Caco-2 (cell line): Measurements from ENCODE around the gene LRRC36. TPM values are rescaled to one million over a fixed set of nuclear protein-coding genes. Genes with fewer than 3 reads are reported as not detected.

Experiments used
- BruUV-seq: library from RNA; stranded (reverse); fragments of 400-500 nt; replicated peaks from 2 replicates; lab custom pipeline; 2021; lab: Mats Ljungman, UMichigan
- CTCF ChIA-PET: fragments of 300-600 bp; sonication (Branson Sonifier 250); formaldehyde crosslinking; loops from one replicate; lab custom pipeline; 2022; ENCODE audit warnings: antibody characterized with exemption; lab: Charles Lee
- POLR2A ChIA-PET: fragments of 300-600 bp; sonication (Branson Sonifier 250); formaldehyde crosslinking; loops from one replicate; lab custom pipeline; 2022; ENCODE audit warnings: antibody characterized with exemption; lab: Charles Lee
- DNase-seq, 2 experiments: peaks; one replicate each; pipeline versions ENCODE4 v3.0.0 to v3.0.0-alpha.2; 2020 to 2022
- H3K27me3 ChIP-seq: replicated peaks from 2 replicates; pipeline ENCODE4 v1.6.0; 2011; ENCODE audit warnings: low read length; ENCODE audit not compliant: control insufficient read depth, insufficient read depth
- H3K36me3 ChIP-seq: 2 replicates; pipeline ENCODE4 v1.5.1; 2011; ENCODE audit warnings: low read length; ENCODE audit not compliant: control insufficient read depth, insufficient read depth
- H3K4me1 ChIP-seq: fragments of 250-450 bp; sonication (Bioruptor Pico); 2 replicates; pipeline ENCODE4 v1.5.1; 2020; ENCODE audit warnings: mild to moderate bottlenecking
- H3K4me3 ChIP-seq: 2 replicates; pipeline ENCODE4 v1.5.1; 2011; ENCODE audit warnings: low read depth, mild to moderate bottlenecking, control low read depth, low read length
- H3K9me3 ChIP-seq: fragments of 250-450 bp; sonication (Bioruptor Pico); 2 replicates; pipeline ENCODE4 v1.5.1; 2020; ENCODE audit warnings: mild to moderate bottlenecking, moderate library complexity
- H3K27ac Mint-ChIP-seq: one replicate; pipeline ENCODE4 v1.8.0; 2022; ENCODE audit warnings: mixed read lengths; ENCODE audit not compliant: unreplicated experiment
- H3K27me3 Mint-ChIP-seq: one replicate; pipeline ENCODE4 v1.8.0; 2022; ENCODE audit warnings: mixed read lengths; ENCODE audit not compliant: insufficient read depth, unreplicated experiment
- H3K36me3 Mint-ChIP-seq: one replicate; pipeline ENCODE4 v1.8.0; 2022; ENCODE audit warnings: mild to moderate bottlenecking, mixed read lengths; ENCODE audit not compliant: insufficient read depth, unreplicated experiment
- H3K4me1 Mint-ChIP-seq: one replicate; pipeline ENCODE4 v1.8.0; 2022; ENCODE audit warnings: low read depth, mixed read lengths; ENCODE audit not compliant: unreplicated experiment
- H3K4me3 Mint-ChIP-seq: one replicate; pipeline ENCODE4 v1.8.0; 2022; ENCODE audit warnings: mild to moderate bottlenecking, moderate library complexity, mixed read lengths; ENCODE audit not compliant: unreplicated experiment
- H3K9me3 Mint-ChIP-seq: one replicate; pipeline ENCODE4 v1.8.0; 2022; ENCODE audit warnings: mixed read lengths; ENCODE audit not compliant: unreplicated experiment
- CTCF ChIP-seq, 2 experiments: fragments of 200-600 bp in 1 of 2; IDR thresholded peaks; 1 replicate in 1 of 2; 2 replicates in 1 of 2; pipeline versions ENCODE4 v1.5.1 to v1.8.0; 2011 to 2022; ENCODE audit warnings: antibody characterized with exemption in 1 of 2, control low read depth in 1 of 2, inconsistent platforms in 1 of 2, low read depth in 1 of 2, low read length in 1 of 2, mild to moderate bottlenecking in 1 of 2, moderate library complexity in 1 of 2; ENCODE audit not compliant: insufficient read depth in 1 of 2, severe bottlenecking in 1 of 2, unreplicated experiment in 1 of 2
- intact Hi-C: fragments of 100-400 bp; cut with micrococcal nuclease; formaldehyde crosslinking; loops from one replicate; pipeline ENCODE4 v1.10.0; 2022; ENCODE audit not compliant: unreplicated experiment
- total RNA-seq: library from RNA; stranded (reverse); gene quantifications from 2 replicates; pipeline ENCODE4 v1.2.3, GENCODE V29; 2022

Gene LRRC36
- total RNA-seq, 1 experiment from 2014 or later = not detected

GRCh38 chr16:67302076-67302475 is 24.5 kb upstream of the LRRC36 start:
- Mint-ChIP-seq H3K36me3 (no peaks in the 10 kb centered on the region), H3K9me3 (no peaks in the 10 kb centered on the region), H3K27me3 (no peaks in the 10 kb centered on the region), H3K4me1 (no peaks in the 10 kb centered on the region), H3K4me3 (no peak overlapping the region), H3K27ac (no peak overlapping the region)
- H3K4me3 ChIP-seq = no peak overlapping the region
- H3K27me3 ChIP-seq = no peaks in the 10 kb centered on the region
- ChIA-PET CTCF (no interaction called here), POLR2A (no interaction called here)
- peaks cover 8% of the 10 kb centered on the region; the same call in 1 of the 2 replicates for H3K9me3 ChIP-seq
- DNase-seq = no peak
- intact Hi-C loops = no loop called here
- no TSS peak for BruUV-seq
- no peak for TF ChIP-seq CTCF (IDR thresholded peaks at IDR 0.05; ENCODE audit: insufficient read depth in 1 of 2, low read depth in 1 of 2, low read length in 1 of 2, severe bottlenecking in 1 of 2, unreplicated experiment in 1 of 2)
- no peaks in the 10 kb centered on the region for H3K4me1 ChIP-seq
- H3K36me3 ChIP-seq = no peaks in the 10 kb centered on the region

- no peaks in the 10 kb centered on the region for H3K9me3 Mint-ChIP-seq
- Histone ChIP-seq H3K27me3 (no peaks in the 10 kb centered on the region), H3K36me3 (no peaks in the 10 kb centered on the region), H3K4me3 (no peak overlapping the region), H3K9me3 (peaks cover 8% of the 10 kb centered on the region; the same call in 1 of the 2 replicates), H3K4me1 (no peaks in the 10 kb centered on the region)
- no peaks in the 10 kb centered on the region for H3K4me1 Mint-ChIP-seq
- DNase-seq = no peak
- no peaks in the 10 kb centered on the region for H3K36me3 Mint-ChIP-seq
- TF ChIP-seq CTCF (IDR thresholded peaks at IDR 0.05; ENCODE audit: insufficient read depth in 1 of 2, low read depth in 1 of 2, low read length in 1 of 2, severe bottlenecking in 1 of 2, unreplicated experiment in 1 of 2) = no peak
- POLR2A ChIA-PET = no interaction called here
- no peaks in the 10 kb centered on the region for H3K27me3 Mint-ChIP-seq
- intact Hi-C loops = no loop called here
- no TSS peak for BruUV-seq
- H3K27ac Mint-ChIP-seq = no peak overlapping the region
- CTCF ChIA-PET = no interaction called here
- no peak overlapping the region for H3K4me3 Mint-ChIP-seq
Measured at GRCh38 chr16:67302970-67303369, 23.6 kb upstream of the LRRC36 start.

- Mint-ChIP-seq H3K27me3 (no peaks in the 10 kb centered on the region), H3K36me3 (no peaks in the 10 kb centered on the region), H3K4me1 (no peaks in the 10 kb centered on the region), H3K4me3 (no peak overlapping the region), H3K27ac (no peak overlapping the region), H3K9me3 (no peaks in the 10 kb centered on the region)
- H3K9me3 ChIP-seq = peaks cover 8% of the 10 kb centered on the region; the same call in 1 of the 2 replicates
- no TSS peak for BruUV-seq
- no peaks in the 10 kb centered on the region for H3K4me1 ChIP-seq
- DNase-seq = no peak
- intact Hi-C loops = no loop called here
- CTCF ChIA-PET = no interaction called here
- no peaks in the 10 kb centered on the region for H3K27me3 ChIP-seq
- POLR2A ChIA-PET = no interaction called here
- H3K36me3 ChIP-seq = no peaks in the 10 kb centered on the region
- no peak overlapping the region for H3K4me3 ChIP-seq
- TF ChIP-seq CTCF (IDR thresholded peaks at IDR 0.05; ENCODE audit: insufficient read depth in 1 of 2, low read depth in 1 of 2, low read length in 1 of 2, severe bottlenecking in 1 of 2, unreplicated experiment in 1 of 2) = no peak
Measured at GRCh38 chr16:67304020-67304419, 22.6 kb upstream of the LRRC36 start.
